ENCODE results near the gene NTSR1. TPM values are rescaled to one million over a fixed set of nuclear protein-coding genes. Genes with fewer than 3 reads are reported as not detected.
A peak's percentile ranks its signal among the peaks of the same experiment; 100 is the strongest.

The NTSR1 gene
- total and polyA plus RNA-seq, 8 donors = 0.03 to 3.5 (median 0.12) TPM

- peaks cover 0 to 59% of the 10 kb centered on the region in 2 donors for H3K4me1 ChIP-seq
- ATAC-seq (no peak), DNase-seq (peak in 2 of 4 donors; percentile 6 to 37)
- TF ChIP-seq CTCF (IDR thresholded peaks at IDR 0.05) = no peak
- peaks cover under 1 to 62% of the 10 kb centered on the region in 2 donors for H3K27me3 ChIP-seq
- H3K27ac ChIP-seq = no peak overlapping the region
- H3K36me3 ChIP-seq = no peaks in the 10 kb centered on the region
- no peak overlapping the region for H3K4me3 ChIP-seq
- no peaks in the 10 kb centered on the region for H3K9me3 ChIP-seq
- intact Hi-C loops (cut with DNase I) = no loop called here
Observed at GRCh38 chr20:62734326-62734725, 25.7 kb downstream of the NTSR1 start.

DNA sequence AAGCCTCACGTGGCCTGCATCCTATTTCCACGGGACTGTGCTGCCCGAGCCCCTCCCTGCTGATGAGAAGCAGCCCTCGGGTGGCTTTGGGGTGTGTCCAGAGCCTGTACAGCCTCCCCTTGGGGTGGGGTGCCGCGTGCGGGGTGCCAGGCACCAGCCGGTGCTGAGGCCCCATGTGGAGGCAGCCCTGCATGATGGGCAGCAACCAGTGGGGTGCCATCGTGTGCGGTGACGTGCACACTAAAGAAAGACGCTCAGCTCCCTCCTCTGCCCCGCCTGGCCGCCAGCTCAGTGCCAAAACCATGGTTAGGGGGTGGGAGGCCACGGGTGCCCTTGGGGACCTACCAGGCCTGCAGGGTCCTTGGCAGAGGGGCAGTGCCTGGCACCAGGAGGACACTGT, 26.2 kb downstream of the NTSR1 start:
- H3K9me3 ChIP-seq = no peaks in the 10 kb centered on the region
- no peak for ATAC-seq
- H3K27me3 ChIP-seq = peaks cover 3 to 67% of the 10 kb centered on the region in 2 donors
- H3K36me3 ChIP-seq = no peaks in the 10 kb centered on the region
- intact Hi-C loops (cut with DNase I) = no loop called here
- DNase-seq = peak in 2 of 4 donors; percentile 27 to 68
- H3K27ac ChIP-seq = no peak overlapping the region
- no peak overlapping the region for H3K4me3 ChIP-seq
- peaks cover 0 to 61% of the 10 kb centered on the region in 2 donors for H3K4me1 ChIP-seq
- no peak for TF ChIP-seq CTCF (IDR thresholded peaks at IDR 0.05)

- Histone ChIP-seq H3K27ac (no peak overlapping the region), H3K4me3 (no peak overlapping the region), H3K36me3 (no peaks in the 10 kb centered on the region), H3K27me3 (peaks cover 3 to 72% of the 10 kb centered on the region in 2 donors), H3K4me1 (peaks cover 0 to 65% of the 10 kb centered on the region in 2 donors), H3K9me3 (no peaks in the 10 kb centered on the region)
- DNase-seq (peak in 2 of 4 donors; percentile 22 to 69), ATAC-seq (no peak)
- no peak for TF ChIP-seq CTCF (IDR thresholded peaks at IDR 0.05)
- intact Hi-C loops (cut with DNase I) = no loop called here
Observed at GRCh38 chr20:62735331-62735821, 26.7 kb downstream of the NTSR1 start.

GRCh38 chr20:62736026-62736406, 27.4 kb downstream of the NTSR1 start:
- intact Hi-C loops (cut with DNase I) = no loop called here
- no peak for TF ChIP-seq CTCF (IDR thresholded peaks at IDR 0.05)
- Histone ChIP-seq H3K4me3 (no peak overlapping the region), H3K9me3 (no peaks in the 10 kb centered on the region), H3K27me3 (peaks cover 3 to 78% of the 10 kb centered on the region in 2 donors), H3K4me1 (peaks cover 0 to 71% of the 10 kb centered on the region in 2 donors), H3K27ac (no peak overlapping the region), H3K36me3 (no peaks in the 10 kb centered on the region)
- DNase-seq = peak in 2 of 4 donors; percentile 24 to 28
- ATAC-seq = no peak

GRCh38 chr20:62736407-62737071, 27.9 kb downstream of the NTSR1 start:
- Histone ChIP-seq H3K4me3 (no peak overlapping the region), H3K27me3 (peaks cover 3 to 83% of the 10 kb centered on the region in 2 donors), H3K27ac (no peak overlapping the region), H3K4me1 (peaks cover 0 to 73% of the 10 kb centered on the region in 2 donors), H3K36me3 (no peaks in the 10 kb centered on the region), H3K9me3 (no peaks in the 10 kb centered on the region)
- peak in 2 of 4 donors; percentile 27 to 39 for DNase-seq
- intact Hi-C loops (cut with DNase I) = no loop called here
- no peak for ATAC-seq
- no peak for TF ChIP-seq CTCF (IDR thresholded peaks at IDR 0.05)
